ENCODE data around the gene ELMOD2.
"Not testable (repeated sequence)": the region's sequence is repeated elsewhere in the genome, so short reads cannot be mapped to it uniquely, and the experiment has no call there.

Gene ELMOD2

GRCh38 chr4:140504261-140504660 lies 19.7 kb upstream of the ELMOD2 start:
- TF ChIP-seq CTCF (conservative IDR thresholded peaks at IDR 0.05; ENCODE audit: low read depth): no peak
- ChIA-PET POLR2A (ENCODE audit: low non-redundant PET) (no interaction called here), CTCF (no interaction called here)
- DNase-seq (ENCODE audit: low spot score): no peak
- no peak overlapping the region for H3K27ac ChIP-seq

GRCh38 chr4:140513765-140514164 lies 10.2 kb upstream of the ELMOD2 start:
- H3K27ac ChIP-seq; DNase-seq (ENCODE audit: low spot score); POLR2A ChIA-PET (ENCODE audit: low non-redundant PET); CTCF ChIA-PET: not testable (repeated sequence)

- ChIA-PET POLR2A (ENCODE audit: low non-redundant PET) (no interaction called here), CTCF (no interaction called here)
- DNase-seq (ENCODE audit: low spot score): no peak
- no peak overlapping the region for H3K27ac ChIP-seq
- TF ChIP-seq CTCF (conservative IDR thresholded peaks at IDR 0.05; ENCODE audit: low read depth): no peak
Observed at GRCh38 chr4:140515423-140515822, 8.5 kb upstream of the ELMOD2 start.

GRCh38 chr4:140523370-140523856 lies 555 bp upstream of the ELMOD2 start:
- CTCF ChIA-PET: interaction anchor here (0.6 kb wide), 1 partner anchor 46 kb away, joined by 4 read pairs; no protein-coding TSS in a partner anchor
- no peak for DNase-seq (ENCODE audit: low spot score)
- H3K27ac ChIP-seq: no peak overlapping the region
- no peak for TF ChIP-seq CTCF (conservative IDR thresholded peaks at IDR 0.05; ENCODE audit: low read depth)
- POLR2A ChIA-PET (ENCODE audit: low non-redundant PET): no interaction called here

- POLR2A ChIA-PET (ENCODE audit: low non-redundant PET): no interaction called here
- DNase-seq (ENCODE audit: low spot score): no peak
- TF ChIP-seq CTCF (conservative IDR thresholded peaks at IDR 0.05; ENCODE audit: low read depth): no peak
- H3K27ac ChIP-seq: no peak overlapping the region
- CTCF ChIA-PET: no interaction called here
Observed at GRCh38 chr4:140529434-140529833, 5.5 kb downstream of the ELMOD2 start.

- CTCF ChIA-PET: interaction anchor here (0.6 to 0.9 kb wide), 2 partner anchors 101 to 174 kb away, joined by 3 to 4 read pairs; no protein-coding TSS in a partner anchor
- no peak overlapping the region for H3K27ac ChIP-seq
- POLR2A ChIA-PET (ENCODE audit: low non-redundant PET): no interaction called here
- no peak for TF ChIP-seq CTCF (conservative IDR thresholded peaks at IDR 0.05; ENCODE audit: low read depth)
- no peak for DNase-seq (ENCODE audit: low spot score)
Observed at GRCh38 chr4:140533951-140534480, 10.0 kb downstream of the ELMOD2 start.

- ChIA-PET POLR2A (ENCODE audit: low non-redundant PET) (no interaction called here), CTCF (interaction anchor here (1.0 kb wide), 1 partner anchor 196 kb away, joined by 3 read pairs; no protein-coding TSS in a partner anchor)
- no peak for TF ChIP-seq CTCF (conservative IDR thresholded peaks at IDR 0.05; ENCODE audit: low read depth)
- no peak overlapping the region for H3K27ac ChIP-seq
- DNase-seq (ENCODE audit: low spot score): no peak
Observed at GRCh38 chr4:140556372-140557085, 32.6 kb downstream of the ELMOD2 start.

Data from RWPE1 (cell line).